Testis (tissue), 3 donors: ENCODE data around the gene IL1RAP. TPM values are rescaled to one million over a fixed set of nuclear protein-coding genes. Genes with fewer than 3 reads are reported as not detected.

Experiments
- DNase-seq: peaks from one replicate; pipeline ENCODE4 v3.0.0-alpha.2; 2019
- H3K27ac ChIP-seq, 2 donors: fragments of 200-600 bp; sonication (generic); one replicate each; pipeline ENCODE4 v1.5.1; 2019
- H3K27me3 ChIP-seq: fragments of 200-600 bp; sonication (generic); one replicate; pipeline ENCODE4 v1.5.1; 2019
- H3K36me3 ChIP-seq: fragments of 200-600 bp; sonication (generic); one replicate; pipeline ENCODE4 v1.5.1; 2017; ENCODE audit warnings: low read depth; ENCODE audit errors: missing control alignments
- H3K4me1 ChIP-seq: fragments of 200-600 bp; sonication (generic); one replicate; pipeline ENCODE4 v1.5.1; 2019
- H3K4me3 ChIP-seq, 2 donors: fragments of 200-600 bp; sonication (generic); one replicate each; pipeline ENCODE4 v1.5.1; 2017 to 2019
- H3K9me3 ChIP-seq: fragments of 200-600 bp; sonication (generic); one replicate; pipeline ENCODE4 v1.5.1; 2017
- POLR2A ChIP-seq: fragments of 450-650 bp; IDR thresholded peaks from one replicate; pipeline ENCODE4 v1.6.1; 2017; ENCODE audit warnings: antibody characterized with exemption, mild to moderate bottlenecking, moderate library complexity
- WGBS, 2 donors: methylation state at CpG; one replicate each; pipeline ENCODE4 v1.1.5; 2018; 5-methylcytosine and 5-hydroxymethylcytosine counted together
- intact Hi-C: fragments of 100-400 bp; cut with DNase I; formaldehyde crosslinking; loops from one replicate; pipeline ENCODE4 v1.15.1; 2023; ENCODE audit warnings: low total_unique reads
- polyA plus RNA-seq: library from polyadenylated mRNA; stranded (reverse); fragments of 350-450 nt; fragmentation: Illumina TruSeq; extraction: RNeasy Lipid Tissue Mini Kit (QIAGEN cat#74804); gene quantifications from one replicate; pipeline ENCODE4 v1.2.3, GENCODE V29; 2014; ENCODE audit warnings: low read depth, low replicate concordance; ENCODE audit not compliant: insufficient read depth
- total RNA-seq, 2 donors: library from RNA; depleted of rRNA; stranded (reverse); fragments of >200 nt; gene quantifications; one replicate each; pipeline ENCODE4 v1.2.3, GENCODE V29; 2016
- TF ChIP-seq, protein P1 (sequence below), 3 experiments: fragments of 450-650 bp in 2 of 3; fragments of 200-600 bp in 1 of 3; sonication (generic) in 1 of 3; IDR thresholded peaks; one replicate each; pipeline ENCODE4 v1.5.1; 2016 to 2019; ENCODE audit warnings: antibody characterized with exemption in 3 of 3, mild to moderate bottlenecking in 2 of 3, moderate library complexity in 1 of 3

Gene IL1RAP
- total and polyA plus RNA-seq, 3 donors from 2014 or later = 1.7 to 3.2 (median 2.1) TPM

- DNase-seq = no peak
- Histone ChIP-seq H3K36me3 (no peaks in the 10 kb centered on the region), H3K9me3 (no peaks in the 10 kb centered on the region), H3K4me3 (no peak overlapping the region), H3K4me1 (no peaks in the 10 kb centered on the region), H3K27ac (no peak overlapping the region), H3K27me3 (no peaks in the 10 kb centered on the region)
- WGBS, 2 donors = 75 to 76% methylated on average over 5 of the region's 5 CpGs
- intact Hi-C loops = no loop called here
- TF ChIP-seq, protein P1, sequence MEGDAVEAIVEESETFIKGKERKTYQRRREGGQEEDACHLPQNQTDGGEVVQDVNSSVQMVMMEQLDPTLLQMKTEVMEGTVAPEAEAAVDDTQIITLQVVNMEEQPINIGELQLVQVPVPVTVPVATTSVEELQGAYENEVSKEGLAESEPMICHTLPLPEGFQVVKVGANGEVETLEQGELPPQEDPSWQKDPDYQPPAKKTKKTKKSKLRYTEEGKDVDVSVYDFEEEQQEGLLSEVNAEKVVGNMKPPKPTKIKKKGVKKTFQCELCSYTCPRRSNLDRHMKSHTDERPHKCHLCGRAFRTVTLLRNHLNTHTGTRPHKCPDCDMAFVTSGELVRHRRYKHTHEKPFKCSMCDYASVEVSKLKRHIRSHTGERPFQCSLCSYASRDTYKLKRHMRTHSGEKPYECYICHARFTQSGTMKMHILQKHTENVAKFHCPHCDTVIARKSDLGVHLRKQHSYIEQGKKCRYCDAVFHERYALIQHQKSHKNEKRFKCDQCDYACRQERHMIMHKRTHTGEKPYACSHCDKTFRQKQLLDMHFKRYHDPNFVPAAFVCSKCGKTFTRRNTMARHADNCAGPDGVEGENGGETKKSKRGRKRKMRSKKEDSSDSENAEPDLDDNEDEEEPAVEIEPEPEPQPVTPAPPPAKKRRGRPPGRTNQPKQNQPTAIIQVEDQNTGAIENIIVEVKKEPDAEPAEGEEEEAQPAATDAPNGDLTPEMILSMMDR (IDR thresholded peaks at IDR 0.05) = no peak
- no peak for TF ChIP-seq POLR2A
Measured at GRCh38 chr3:190596349-190597285, 82.7 kb downstream of the IL1RAP start.

DNA sequence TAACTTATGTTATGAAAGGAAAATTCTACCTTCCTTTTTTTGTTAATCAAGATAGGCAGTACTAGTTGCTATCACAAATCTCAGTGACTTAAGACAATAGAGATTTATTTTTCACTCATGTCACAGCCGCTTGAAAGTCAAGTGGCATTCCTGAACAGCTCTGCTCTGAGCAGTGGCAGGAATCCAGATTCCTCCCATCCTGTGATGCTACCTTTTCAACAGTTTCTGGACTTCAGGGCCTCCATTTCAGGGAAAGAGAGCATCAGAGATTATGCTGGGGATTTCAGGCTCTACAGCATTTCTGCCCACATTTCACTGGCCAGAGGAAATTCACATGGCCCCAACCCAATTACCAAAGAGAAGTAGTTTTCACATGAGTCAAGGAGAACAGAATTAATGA is 83.4 kb downstream of the IL1RAP start:
- TF ChIP-seq POLR2A = no peak
- TF ChIP-seq, protein P1 (IDR thresholded peaks at IDR 0.05) = no peak
- Histone ChIP-seq H3K27ac (no peak overlapping the region), H3K4me3 (no peak overlapping the region), H3K4me1 (no peaks in the 10 kb centered on the region), H3K9me3 (no peaks in the 10 kb centered on the region), H3K36me3 (no peaks in the 10 kb centered on the region), H3K27me3 (no peaks in the 10 kb centered on the region)
- intact Hi-C loops = no loop called here
- WGBS, 2 donors = 82 to 88% methylated on average over 1 of the region's 1 CpG
- no peak for DNase-seq

- Histone ChIP-seq H3K9me3 (no peaks in the 10 kb centered on the region), H3K36me3 (no peaks in the 10 kb centered on the region), H3K4me1 (no peaks in the 10 kb centered on the region), H3K4me3 (no peak overlapping the region), H3K27me3 (no peaks in the 10 kb centered on the region), H3K27ac (no peak overlapping the region)
- TF ChIP-seq, protein P1 (IDR thresholded peaks at IDR 0.05) = no peak
- no peak for TF ChIP-seq POLR2A
- intact Hi-C loops = no loop called here
- WGBS, 2 donors = 75% methylated on average over 5 of the region's 5 CpGs
- no peak for DNase-seq
Measured at GRCh38 chr3:190601622-190602021, 87.7 kb downstream of the IL1RAP start.

DNA sequence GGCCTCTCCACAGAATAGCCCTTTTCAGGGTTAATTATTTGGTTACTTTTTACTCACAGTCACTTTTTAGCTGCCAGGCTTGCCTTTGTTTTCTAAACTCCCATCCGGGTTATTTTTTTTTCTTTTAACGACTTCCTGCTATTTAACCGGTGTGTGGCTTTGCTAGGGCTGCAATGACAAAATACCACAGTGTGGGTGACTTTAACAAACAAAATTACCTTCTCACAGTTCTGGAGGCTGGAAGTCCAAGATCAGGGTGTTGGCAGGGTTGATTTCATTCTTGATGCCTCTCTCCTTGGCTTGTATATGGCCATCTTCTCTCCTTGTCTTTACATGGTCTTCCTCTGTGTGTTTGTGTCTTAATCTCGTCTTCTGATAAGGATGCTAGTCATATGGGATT is 91.5 kb downstream of the IL1RAP start:
- TF ChIP-seq, protein P1 (IDR thresholded peaks at IDR 0.05) = no peak
- TF ChIP-seq POLR2A = no peak
- intact Hi-C loops = no loop called here
- Histone ChIP-seq H3K4me1 (no peaks in the 10 kb centered on the region), H3K4me3 (no peak overlapping the region), H3K9me3 (no peaks in the 10 kb centered on the region), H3K27me3 (no peaks in the 10 kb centered on the region), H3K36me3 (no peaks in the 10 kb centered on the region), H3K27ac (no peak overlapping the region)
- WGBS, 2 donors = 51 to 63% methylated on average over 4 of the region's 4 CpGs
- no peak for DNase-seq
